Endothelial cell of umbilical vein (primary cell): ENCODE results near the gene GRM8. TPM values are rescaled to one million over a fixed set of nuclear protein-coding genes. Genes with fewer than 3 reads are reported as not detected.

Source experiments
- BruUV-seq: library from RNA; stranded (reverse); fragments of 400-500 nt; replicated peaks from 2 replicates; lab custom pipeline; 2021; lab: Mats Ljungman, UMichigan
- CTCF ChIA-PET: fragments of 300-600, 350-600 bp; sonication (Branson Sonifier 250); formaldehyde crosslinking; loops from one replicate; lab custom pipeline; 2021; ENCODE audit warnings: antibody characterized with exemption, inconsistent platforms; lab: Charles Lee
- POLR2A ChIA-PET: fragments of 300-600, 350-600 bp; sonication (Branson Sonifier 250); formaldehyde crosslinking; loops from one replicate; lab custom pipeline; 2021; ENCODE audit warnings: antibody characterized with exemption, inconsistent platforms; lab: Charles Lee
- DNase-seq: peaks from one replicate; pipeline ENCODE4 v3.0.0-alpha.2; 2011; ENCODE audit warnings: low read depth, low spot score
- FAIRE-seq: peaks from 2 replicates; lab custom pipeline; 2011; peaks lifted over from hg19 to GRCh38; lab: Jason Lieb, UNC
- H2AFZ ChIP-seq: 2 replicates; pipeline ENCODE4 v1.6.0; 2012; ENCODE audit warnings: low read depth, low read length, control low read depth, inconsistent platforms
- H3K27ac ChIP-seq: 2 replicates; pipeline ENCODE4 v1.5.1; 2011; ENCODE audit warnings: low read depth, mild to moderate bottlenecking, control low read depth, low read length, moderate library complexity; ENCODE audit not compliant: insufficient read depth
- H3K27me3 ChIP-seq, 2 experiments: 2 replicates each; pipeline versions ENCODE4 v1.6.0 to v1.6.1; 2011; ENCODE audit warnings: low read length in 2 of 2, mixed read lengths in 1 of 2; ENCODE audit not compliant: control insufficient read depth in 2 of 2, insufficient read depth in 2 of 2
- H3K36me3 ChIP-seq, 2 experiments: 2 replicates in 1 of 2; 3 replicates in 1 of 2; pipeline ENCODE4 v1.5.1; 2011; ENCODE audit warnings: low read length in 2 of 2, mild to moderate bottlenecking in 1 of 2, moderate library complexity in 1 of 2; ENCODE audit not compliant: control insufficient read depth in 2 of 2, insufficient read depth in 2 of 2; ENCODE audit errors: extremely low read depth in 1 of 2
- H3K4me1 ChIP-seq: 3 replicates; pipeline ENCODE4 v1.5.1; 2011; ENCODE audit warnings: mild to moderate bottlenecking, low read length; ENCODE audit not compliant: control insufficient read depth, insufficient read depth; ENCODE audit errors: extremely low read depth
- H3K4me2 ChIP-seq: 2 replicates; pipeline ENCODE4 v1.6.1; 2011; ENCODE audit warnings: low read length, control low read depth, mixed read lengths; ENCODE audit not compliant: insufficient read depth
- H3K4me3 ChIP-seq, 3 experiments: fragments of 200-600 bp in 1 of 3; sonication (generic), shearing (Covaris generic) in 1 of 3; replicated peaks in 1 of 3; 2 replicates each; pipeline ENCODE4 v1.5.1; 2011 to 2016; ENCODE audit warnings: control low read depth in 3 of 3, low read length in 3 of 3, mild to moderate bottlenecking in 2 of 3, inconsistent platforms in 1 of 3, low read depth in 1 of 3, moderate library complexity in 1 of 3; ENCODE audit not compliant: insufficient read depth in 1 of 3
- H3K79me2 ChIP-seq: 2 replicates; pipeline ENCODE4 v1.6.0; 2012; ENCODE audit warnings: low read length, inconsistent platforms; ENCODE audit not compliant: control insufficient read depth, insufficient read depth
- H3K9ac ChIP-seq: replicated peaks from 2 replicates; pipeline ENCODE3; 2011; ENCODE audit warnings: low read length, control low read depth; ENCODE audit not compliant: insufficient read depth; ENCODE audit errors: extremely low read depth
- H3K9me1 ChIP-seq: replicated peaks from 3 replicates; pipeline ENCODE4 v1.6.0; 2011; ENCODE audit warnings: mild to moderate bottlenecking, low read length; ENCODE audit not compliant: control insufficient read depth, insufficient read depth; ENCODE audit errors: extremely low read depth
- H3K9me3 ChIP-seq: replicated peaks from 2 replicates; pipeline ENCODE4 v1.5.1; 2012; ENCODE audit warnings: low read length, inconsistent platforms; ENCODE audit not compliant: control insufficient read depth, insufficient read depth
- H4K20me1 ChIP-seq: replicated peaks from 2 replicates; pipeline ENCODE3; 2011; ENCODE audit warnings: mild to moderate bottlenecking, low read length; ENCODE audit not compliant: control insufficient read depth, insufficient read depth; ENCODE audit errors: extremely low read depth
- CTCF ChIP-seq, 2 donors: IDR thresholded peaks; 1 replicate in 1 of 2; 2 replicates in 1 of 2; pipeline ENCODE4 v1.5.1; 2011; ENCODE audit warnings: low read length in 2 of 2, mild to moderate bottlenecking in 2 of 2, moderate library complexity in 2 of 2, control low read depth in 1 of 2, inconsistent platforms in 1 of 2, low read depth in 1 of 2; ENCODE audit not compliant: insufficient read depth in 1 of 2; ENCODE audit errors: extremely low read depth in 1 of 2
- EZH2 ChIP-seq: IDR thresholded peaks from 2 replicates; pipeline ENCODE4 v1.6.1; 2012; ENCODE audit warnings: borderline replicate concordance, low read depth, mild to moderate bottlenecking, moderate library complexity, low read length, inconsistent platforms; ENCODE audit not compliant: severe bottlenecking
- FOS ChIP-seq: IDR thresholded peaks from 2 replicates; pipeline ENCODE4 v1.6.1; 2011; ENCODE audit warnings: mild to moderate bottlenecking, low read length, moderate library complexity, borderline replicate concordance; ENCODE audit not compliant: insufficient read depth
- GATA2 ChIP-seq: IDR thresholded peaks from 2 replicates; pipeline ENCODE4 v1.7.0; 2011; ENCODE audit warnings: low read depth, mild to moderate bottlenecking, moderate library complexity, mixed read lengths, low read length; ENCODE audit not compliant: insufficient read length, insufficient read depth
- JUN ChIP-seq: IDR thresholded peaks from 2 replicates; pipeline ENCODE4 v1.6.1; 2011; ENCODE audit warnings: borderline replicate concordance, low read depth; ENCODE audit not compliant: insufficient read length, insufficient read depth
- MYC ChIP-seq: IDR thresholded peaks from one replicate; pipeline ENCODE4 v1.6.1; 2011; ENCODE audit warnings: mild to moderate bottlenecking, low read depth, low read length
- POLR2A ChIP-seq: IDR thresholded peaks from 2 replicates; pipeline ENCODE4 v1.6.1; 2012; ENCODE audit warnings: low read depth, mild to moderate bottlenecking, control low read depth, low read length
- POLR2AphosphoS5 ChIP-seq: IDR thresholded peaks from 2 replicates; pipeline ENCODE4 v1.6.1; 2012; ENCODE audit warnings: low read depth, mild to moderate bottlenecking, control low read depth, low read length, moderate library complexity; ENCODE audit not compliant: insufficient read depth
- dilution Hi-C: fragments of 300-500 bp; cut with MboI; formaldehyde crosslinking; loops from one replicate; pipeline ENCODE4 v1.15.0; 2019; ENCODE audit warnings: low sequenced_read_pairs; ENCODE audit not compliant: extremely low pct_ligation_motif_present
- intact Hi-C: fragments of 100-400 bp; cut with micrococcal nuclease; formaldehyde crosslinking; loops from one replicate; pipeline ENCODE4 v1.10.0; 2022
- polyA plus RNA-seq, 4 experiments: library from polyadenylated mRNA; depleted of rRNA in 3 of 4; stranded (reverse) in 3 of 4; unstranded in 1 of 4; fragments of >200 nt; gene quantifications; 2 replicates each; pipeline versions ENCODE4 v1.2.1 to v1.2.3, GENCODE V29; 2011 to 2012; ENCODE audit warnings: missing spikeins in 1 of 4
- total RNA-seq: library from RNA; stranded (reverse); gene quantifications from 2 replicates; pipeline ENCODE4 v1.2.3, GENCODE V29; 2021
- TF ChIP-seq, protein P1 (sequence below): IDR thresholded peaks from 2 replicates; pipeline ENCODE4 v1.6.1; 2011; ENCODE audit not compliant: insufficient read depth, insufficient read length

GRM8 gene
- total and polyA plus RNA-seq, 2 donors (not counting 3 experiments of a cell fraction or from before 2014, with no cell fraction given), result not detected

- FAIRE-seq, result no peak
- no TSS peak for BruUV-seq
- no peaks in the 10 kb centered on the region for H3K36me3 ChIP-seq
- no peak overlapping the region for H3K9ac ChIP-seq
- no peaks in the 10 kb centered on the region for H3K79me2 ChIP-seq
- H3K4me2 ChIP-seq, result no peak overlapping the region
- H3K4me3 ChIP-seq, result no peak overlapping the region
- H3K4me1 ChIP-seq, result no peaks in the 10 kb centered on the region
- no peak overlapping the region for H3K27ac ChIP-seq
- no peaks in the 10 kb centered on the region for H4K20me1 ChIP-seq
- H3K27me3 ChIP-seq, result no peaks in the 10 kb centered on the region
- no peak for DNase-seq
- ChIA-PET POLR2A (no interaction called here), CTCF (no interaction called here)
- intact Hi-C loops, result no loop called here
- no peaks in the 10 kb centered on the region for H3K9me1 ChIP-seq
- TF ChIP-seq POLR2AphosphoS5 (no peak), GATA2 (no peak), POLR2A (no peak), CTCF (IDR thresholded peaks at IDR 0.05; ENCODE audit: extremely low read depth in 1 of 2, insufficient read depth in 1 of 2, low read depth in 1 of 2, low read length in 2 of 2) (no peak), FOS (no peak), MYC (no peak), JUN (no peak), EZH2 (no peak)
- TF ChIP-seq, protein P1, sequence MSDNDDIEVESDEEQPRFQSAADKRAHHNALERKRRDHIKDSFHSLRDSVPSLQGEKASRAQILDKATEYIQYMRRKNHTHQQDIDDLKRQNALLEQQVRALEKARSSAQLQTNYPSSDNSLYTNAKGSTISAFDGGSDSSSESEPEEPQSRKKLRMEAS, result no peak
- peaks cover 2% of the 10 kb centered on the region for H3K9me3 ChIP-seq
- dilution Hi-C loops, result no loop called here
- H2AFZ ChIP-seq, result no peak overlapping the region
Measured at GRCh38 chr7:126419047-126419446, 833.7 kb downstream of the GRM8 start.
